NCI-H345 (cell line): ENCODE measurements around the gene CTSK.

Source experiments
- DNase-seq: peaks from one replicate; lab custom pipeline; 2025; lab: John Stamatoyannopoulos, UW

CTSK gene

GRCh38 chr1:150760013-150760412, 48.0 kb downstream of the CTSK start:
- DNase-seq: no peak

- no peak for DNase-seq
These were observed 54.6 kb downstream of the CTSK start for GRCh38 chr1:150753416-150753815.

GRCh38 chr1:150751443-150751842, 56.6 kb downstream of the CTSK start:
- no peak for DNase-seq

- DNase-seq: no peak
These were observed 58.2 kb downstream of the CTSK start for GRCh38 chr1:150749720-150750311.

- DNase-seq: no peak
These were observed 59.0 kb downstream of the CTSK start for GRCh38 chr1:150748878-150749719.
